ENCODE results near the gene BTRC. TPM values are rescaled to one million over a fixed set of nuclear protein-coding genes. Genes with fewer than 3 reads are reported as not detected.

The BTRC gene
- total and polyA plus RNA-seq, 2 donors (not counting 3 experiments of a cell fraction or from before 2014, with no cell fraction given): 11.6 to 18.5 TPM

GRCh38 chr10:101565370-101565900 is 211.5 kb downstream of the BTRC start:
- CTCF ChIA-PET: no interaction called here
- Histone ChIP-seq H3K4me3 (replicated peaks in 1 of 3; ENCODE audit: insufficient read depth in 1 of 3, low read depth in 1 of 3, low read length in 3 of 3) (no peak overlapping the region), H3K9ac (replicated peaks; ENCODE audit: extremely low read depth, insufficient read depth, low read length) (no peak overlapping the region), H4K20me1 (replicated peaks; ENCODE audit: control insufficient read depth, extremely low read depth, insufficient read depth, low read length) (no peaks in the 10 kb centered on the region), H3K27me3 (ENCODE audit: control insufficient read depth in 2 of 2, insufficient read depth in 2 of 2, low read length in 2 of 2) (peaks cover 26 to 27% of the 10 kb centered on the region in 2 experiments), H3K9me3 (replicated peaks; ENCODE audit: control insufficient read depth, insufficient read depth, low read length) (no peaks in the 10 kb centered on the region), H3K4me2 (ENCODE audit: insufficient read depth, low read length) (no peak overlapping the region), H3K4me1 (ENCODE audit: control insufficient read depth, extremely low read depth, insufficient read depth, low read length) (peaks cover 4% of the 10 kb centered on the region), H3K36me3 (ENCODE audit: control insufficient read depth in 2 of 2, extremely low read depth in 1 of 2, insufficient read depth in 2 of 2, low read length in 2 of 2) (no peaks in the 10 kb centered on the region), H3K27ac (ENCODE audit: insufficient read depth, low read depth, low read length) (no peak overlapping the region), H3K79me2 (ENCODE audit: control insufficient read depth, insufficient read depth, low read length) (no peaks in the 10 kb centered on the region), H2AFZ (ENCODE audit: low read depth, low read length) (no peak overlapping the region), H3K9me1 (replicated peaks; ENCODE audit: control insufficient read depth, extremely low read depth, insufficient read depth, low read length) (no peaks in the 10 kb centered on the region)
- dilution Hi-C loops (cut with MboI; ENCODE audit: extremely low pct_ligation_motif_present, low sequenced_read_pairs) (no loop called here), intact Hi-C loops (cut with micrococcal nuclease) (no loop called here)
- DNase-seq (ENCODE audit: low read depth, low spot score) (no peak), FAIRE-seq (no peak)
- POLR2A ChIA-PET: no interaction called here
- TF ChIP-seq JUN (IDR thresholded peaks at IDR 0.05; ENCODE audit: borderline replicate concordance, insufficient read depth, insufficient read length, low read depth) (no peak), CTCF (IDR thresholded peaks at IDR 0.05; ENCODE audit: extremely low read depth in 1 of 2, insufficient read depth in 1 of 2, low read depth in 1 of 2, low read length in 2 of 2) (no peak), FOS (IDR thresholded peaks at IDR 0.05; ENCODE audit: borderline replicate concordance, insufficient read depth, low read length) (no peak), POLR2AphosphoS5 (IDR thresholded peaks at IDR 0.05; ENCODE audit: insufficient read depth, low read depth, low read length) (no peak), EZH2 (IDR thresholded peaks at IDR 0.05; ENCODE audit: borderline replicate concordance, low read depth, low read length, severe bottlenecking) (no peak), MYC (IDR thresholded peaks at IDR 0.05; ENCODE audit: low read depth, low read length) (no peak), POLR2A (IDR thresholded peaks at IDR 0.05; ENCODE audit: low read depth, low read length) (no peak), GATA2 (IDR thresholded peaks at IDR 0.05; ENCODE audit: insufficient read depth, insufficient read length, low read depth, low read length) (no peak), MAX (IDR thresholded peaks at IDR 0.05; ENCODE audit: insufficient read depth, insufficient read length) (no peak)
- BruUV-seq (replicated peaks): no TSS peak
